ENCODE data around the gene PDE6B.
"Not testable (repeated sequence)": the region's sequence is repeated elsewhere in the genome, so short reads cannot be mapped to it uniquely, and the experiment has no call there.

PDE6B gene

DNA sequence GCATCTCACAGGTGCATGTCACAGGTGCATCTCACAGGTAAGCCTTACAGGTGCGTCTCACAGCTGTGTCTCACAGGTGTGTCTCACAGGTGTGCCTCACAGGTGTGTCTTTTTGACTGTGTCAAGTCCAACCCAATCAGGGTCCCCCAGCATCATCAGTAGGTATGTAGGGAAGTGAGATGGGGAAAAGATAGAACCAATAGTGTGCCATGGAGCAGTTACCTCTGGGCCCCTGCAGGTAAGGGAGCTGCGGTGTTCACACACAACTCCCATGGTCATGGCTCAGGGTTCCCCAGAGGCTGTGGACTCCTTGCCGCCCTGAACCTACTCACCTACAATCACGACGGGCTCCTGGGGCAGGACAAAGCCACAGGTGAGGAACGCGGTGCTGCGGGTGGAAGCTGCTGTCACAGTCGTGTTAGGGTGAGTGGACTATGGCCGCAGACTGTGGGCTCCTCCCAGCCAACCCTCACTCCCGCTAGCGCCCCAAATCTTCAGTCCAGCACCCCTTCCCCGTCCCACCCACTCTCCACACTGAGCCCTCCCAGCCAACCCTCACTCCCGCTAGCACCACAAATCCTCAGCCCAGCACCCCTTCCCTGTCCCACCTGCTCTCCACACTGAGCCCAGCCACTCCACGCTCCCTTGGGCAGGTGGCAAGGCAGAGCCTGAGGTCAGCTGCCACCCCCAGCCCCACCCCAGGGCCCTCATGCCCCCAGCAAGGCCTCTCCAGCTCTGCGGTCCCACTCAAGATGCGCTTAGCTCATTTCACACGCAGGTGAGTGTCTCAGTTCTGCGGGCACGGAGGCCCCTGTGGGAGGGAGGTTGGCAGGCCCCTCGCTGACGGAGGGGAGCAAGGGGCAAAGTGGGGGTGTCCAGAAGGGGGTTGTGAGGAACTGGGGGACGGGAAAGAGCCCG, 2.1 kb upstream of the PDE6B start:
- DNase-seq = no peak

DNA sequence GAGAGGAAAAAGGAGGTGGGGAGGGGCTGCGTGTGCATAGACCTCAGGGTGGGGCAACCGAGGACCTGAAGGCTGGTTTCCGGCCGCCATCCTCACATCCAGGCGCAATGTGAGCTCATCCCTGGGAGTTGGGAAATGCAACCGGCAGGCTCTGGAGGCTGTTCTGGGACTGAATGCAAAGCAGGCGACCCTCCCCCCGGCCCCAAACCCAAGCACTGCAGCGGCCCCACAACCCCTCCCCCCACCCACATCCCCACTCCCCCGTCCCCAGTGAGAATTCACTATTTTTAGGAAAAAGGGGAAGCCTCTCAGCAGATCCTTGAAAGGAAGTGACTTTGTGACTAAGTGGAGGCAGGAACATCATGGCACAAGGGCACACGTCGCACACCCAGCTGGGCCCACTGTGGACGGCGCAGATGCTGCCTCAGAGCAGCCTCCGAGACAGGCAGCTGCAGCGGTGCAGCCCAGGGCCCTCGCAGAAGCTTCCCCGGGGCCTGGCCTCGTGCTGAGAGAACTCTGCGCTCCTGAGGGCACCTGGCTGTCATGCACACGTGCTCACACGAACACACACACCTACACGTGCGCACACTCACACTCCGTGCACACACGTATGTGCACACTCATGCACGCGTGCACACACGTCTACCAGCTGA, 1.3 kb upstream of the PDE6B start:
- DNase-seq = no peak

DNA sequence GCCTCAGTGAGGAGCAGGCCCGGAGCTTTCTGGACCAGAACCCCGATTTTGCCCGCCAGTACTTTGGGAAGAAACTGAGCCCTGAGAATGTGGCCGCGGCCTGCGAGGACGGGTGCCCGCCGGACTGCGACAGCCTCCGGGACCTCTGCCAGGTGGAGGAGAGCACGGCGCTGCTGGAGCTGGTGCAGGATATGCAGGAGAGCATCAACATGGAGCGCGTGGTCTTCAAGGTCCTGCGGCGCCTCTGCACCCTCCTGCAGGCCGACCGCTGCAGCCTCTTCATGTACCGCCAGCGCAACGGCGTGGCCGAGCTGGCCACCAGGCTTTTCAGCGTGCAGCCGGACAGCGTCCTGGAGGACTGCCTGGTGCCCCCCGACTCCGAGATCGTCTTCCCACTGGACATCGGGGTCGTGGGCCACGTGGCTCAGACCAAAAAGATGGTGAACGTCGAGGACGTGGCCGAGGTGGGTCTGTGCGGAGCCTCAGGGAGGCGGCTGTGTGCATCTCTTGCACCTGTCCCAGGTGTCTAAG, 323 bp downstream of the PDE6B start:
- DNase-seq = no peak

- no peak for DNase-seq
Measured at GRCh38 chr4:626201-627091, 1.1 kb downstream of the PDE6B start.

DNA sequence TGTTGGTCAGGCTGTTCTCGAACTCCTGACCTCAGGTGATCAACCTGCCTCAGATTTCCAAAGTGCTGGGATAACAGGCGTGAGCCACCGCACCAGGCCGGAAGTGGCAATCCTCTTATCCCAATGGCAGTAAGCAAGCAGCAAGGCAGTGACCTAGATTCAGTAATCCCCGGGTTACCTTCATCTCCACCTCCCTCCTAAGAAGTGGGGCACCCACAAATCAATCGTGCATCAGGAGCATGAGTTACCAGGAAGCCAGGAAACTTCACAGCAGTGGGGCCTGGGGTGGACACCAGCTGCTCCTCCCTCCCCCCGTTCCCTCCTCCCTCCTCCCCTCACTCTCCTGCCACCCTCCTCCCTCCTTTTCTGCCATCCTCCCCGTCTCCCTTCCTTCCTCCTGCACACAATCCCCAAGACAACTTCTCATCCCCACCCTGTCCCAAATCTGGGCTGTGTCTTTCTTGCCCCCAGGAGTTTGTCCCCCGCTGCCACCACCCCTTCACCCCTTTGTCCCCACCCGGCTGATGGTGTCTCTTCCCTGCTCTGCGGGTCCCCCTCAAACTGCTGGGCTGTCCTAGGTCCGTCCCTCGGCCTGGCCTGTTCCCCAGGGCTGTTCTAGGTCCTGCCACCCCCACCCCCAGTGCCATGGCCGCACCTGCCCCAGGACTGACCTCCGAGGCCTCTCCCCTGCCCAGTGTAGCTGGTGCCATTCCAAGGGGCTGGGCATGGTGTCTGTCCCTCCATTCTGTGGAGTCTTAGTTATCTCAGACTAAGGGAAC, 2.2 kb downstream of the PDE6B start:
- no peak for DNase-seq

- no peak for DNase-seq
Measured at GRCh38 chr4:628311-628741, 3.0 kb downstream of the PDE6B start.

DNA sequence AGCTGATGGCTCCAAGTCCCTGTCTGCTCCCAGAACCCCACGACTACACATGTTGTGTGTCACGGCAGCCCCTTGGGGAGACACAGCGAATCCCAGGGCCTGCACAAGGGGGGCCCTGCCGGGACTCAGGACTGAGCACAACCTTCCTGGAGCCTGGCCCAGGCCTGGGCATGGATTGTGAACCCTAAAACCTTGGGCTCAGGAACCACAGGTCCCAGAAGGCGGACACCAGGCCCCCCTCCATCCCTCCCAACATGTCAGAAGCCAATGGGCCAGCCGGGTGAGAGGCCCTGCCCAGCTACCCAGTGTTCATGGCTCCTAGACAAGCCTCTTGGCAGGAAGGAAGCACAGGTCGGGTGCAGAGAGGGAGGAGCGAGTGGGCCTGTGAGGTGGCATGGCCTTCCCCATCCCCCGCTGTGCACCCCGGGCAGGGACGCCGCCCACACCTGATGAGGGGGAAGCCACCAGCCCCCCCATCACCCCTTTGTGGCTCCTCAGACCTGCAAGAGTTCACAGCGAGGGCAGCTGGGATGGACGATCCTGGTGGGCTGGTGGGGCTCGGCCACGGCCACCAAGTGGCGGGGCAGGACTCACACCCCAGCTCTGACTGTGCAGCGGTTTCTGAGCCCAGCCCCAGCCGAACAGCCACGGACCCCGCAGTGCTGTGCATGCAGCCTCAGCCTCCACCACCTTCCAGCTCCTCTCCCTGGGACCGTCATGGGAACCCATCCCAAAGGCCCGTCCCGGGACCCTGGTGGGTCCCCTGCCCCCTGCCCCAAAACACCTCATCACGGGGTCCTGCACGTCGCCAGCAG, 3.7 kb downstream of the PDE6B start:
- no peak for DNase-seq

GRCh38 chr4:629636-629914, 4.2 kb downstream of the PDE6B start:
- no peak for DNase-seq

DNA sequence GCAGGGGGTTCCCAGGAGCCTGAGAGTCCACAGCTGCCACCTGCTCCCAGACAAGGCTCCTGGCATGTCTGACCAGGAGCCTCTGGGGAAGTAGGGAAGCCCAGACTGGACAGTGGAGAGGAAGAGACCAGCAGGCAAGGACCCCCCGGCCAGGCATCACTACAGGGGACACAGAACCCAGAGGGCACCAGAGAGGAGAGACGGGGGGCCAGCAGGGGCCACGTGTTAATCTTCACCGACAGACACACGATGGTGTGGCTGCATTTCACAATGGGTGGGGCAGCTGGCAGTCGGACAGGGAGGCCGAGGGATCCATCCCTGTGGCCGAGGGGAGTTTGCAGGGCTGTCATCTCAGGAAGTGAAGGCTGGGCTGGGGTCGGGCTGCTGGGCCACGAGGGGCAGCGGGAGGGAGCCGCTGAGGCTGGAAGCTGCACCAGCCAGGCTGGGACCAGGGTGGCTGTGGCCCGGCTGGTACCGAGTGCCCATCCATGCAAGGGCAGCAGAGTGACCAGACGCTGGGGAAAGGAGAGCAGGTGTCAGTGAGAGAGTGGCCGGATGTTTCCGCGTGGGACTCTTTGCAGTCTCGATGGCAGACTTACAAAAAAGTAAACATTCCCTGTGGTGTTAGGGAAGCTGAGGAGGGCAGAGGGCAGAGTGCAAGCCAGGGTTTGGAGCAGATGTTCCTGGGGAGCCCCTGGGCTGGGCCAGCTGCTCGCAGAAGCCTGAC, 4.7 kb downstream of the PDE6B start:
- DNase-seq = no peak

DNA sequence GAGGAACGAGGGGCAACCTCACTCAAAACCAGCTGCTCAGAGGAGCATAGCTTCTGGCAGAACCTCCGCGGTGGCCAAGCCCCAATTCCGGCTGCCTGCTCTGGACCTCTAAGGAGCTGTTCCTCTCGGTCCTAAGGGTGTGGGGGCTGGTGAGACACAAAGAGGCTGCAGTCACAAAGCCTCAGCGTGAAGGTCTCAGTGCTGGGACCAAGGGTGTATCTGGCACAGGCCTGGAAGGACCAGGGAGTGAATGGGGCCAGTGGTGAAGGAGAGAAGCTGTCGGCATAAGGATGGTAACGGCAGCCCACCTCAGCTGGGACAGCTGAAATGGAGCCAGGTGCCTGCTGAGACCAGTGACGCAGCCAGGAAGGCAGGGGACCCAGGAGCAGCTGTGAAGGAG, 5.3 kb downstream of the PDE6B start:
- DNase-seq = no peak

DNA sequence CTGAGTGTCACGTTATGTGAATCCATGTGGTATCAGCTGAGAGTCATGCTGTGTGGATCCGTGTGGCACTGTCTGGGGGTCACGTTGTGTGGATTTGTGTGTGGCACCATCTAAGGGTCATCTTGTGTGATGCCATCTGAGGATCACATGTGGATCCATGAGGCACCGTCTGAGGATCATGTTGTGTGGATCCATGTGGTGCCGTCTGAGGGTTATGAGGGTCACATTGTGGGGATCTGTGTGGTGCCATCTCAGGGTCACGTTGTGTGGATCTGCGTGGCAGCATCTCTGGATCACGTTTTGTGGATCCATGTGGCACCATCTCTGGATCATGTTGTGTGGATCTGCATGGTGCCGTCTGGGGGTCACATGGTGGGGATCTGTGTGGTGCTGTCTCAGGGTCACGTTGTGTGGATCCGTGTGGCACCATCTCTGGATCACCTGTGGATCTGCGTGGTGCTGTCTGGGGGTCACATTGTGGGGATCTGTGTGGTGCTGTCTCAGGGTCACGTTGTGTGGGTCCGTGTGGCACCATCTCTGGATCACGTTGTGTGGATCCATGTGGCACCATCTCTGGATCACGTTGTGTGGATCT, 6.9 kb downstream of the PDE6B start:
- no peak for DNase-seq

- no peak for DNase-seq
Measured at GRCh38 chr4:632926-633325, 7.6 kb downstream of the PDE6B start.

DNA sequence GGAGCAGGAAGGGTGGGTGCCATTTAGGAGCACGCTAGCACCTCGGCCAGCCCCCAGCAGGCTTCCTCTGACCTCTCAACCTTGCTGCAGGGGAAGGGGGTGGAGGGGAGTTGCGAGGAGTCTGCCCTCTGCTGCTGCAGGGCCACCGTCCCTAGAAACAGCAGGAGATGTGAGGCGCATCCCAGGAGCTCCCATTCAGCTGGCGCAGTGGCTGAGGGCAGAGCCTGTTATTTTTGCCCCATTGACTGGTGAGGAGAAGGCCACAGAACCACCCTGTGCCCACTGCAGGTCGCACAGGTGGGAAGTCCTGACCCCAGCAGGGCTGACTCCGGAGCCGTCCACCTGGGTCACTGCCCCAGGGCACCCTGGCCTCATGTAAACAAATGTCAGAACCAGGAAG, 8.0 kb downstream of the PDE6B start:
- no peak for DNase-seq

DNA sequence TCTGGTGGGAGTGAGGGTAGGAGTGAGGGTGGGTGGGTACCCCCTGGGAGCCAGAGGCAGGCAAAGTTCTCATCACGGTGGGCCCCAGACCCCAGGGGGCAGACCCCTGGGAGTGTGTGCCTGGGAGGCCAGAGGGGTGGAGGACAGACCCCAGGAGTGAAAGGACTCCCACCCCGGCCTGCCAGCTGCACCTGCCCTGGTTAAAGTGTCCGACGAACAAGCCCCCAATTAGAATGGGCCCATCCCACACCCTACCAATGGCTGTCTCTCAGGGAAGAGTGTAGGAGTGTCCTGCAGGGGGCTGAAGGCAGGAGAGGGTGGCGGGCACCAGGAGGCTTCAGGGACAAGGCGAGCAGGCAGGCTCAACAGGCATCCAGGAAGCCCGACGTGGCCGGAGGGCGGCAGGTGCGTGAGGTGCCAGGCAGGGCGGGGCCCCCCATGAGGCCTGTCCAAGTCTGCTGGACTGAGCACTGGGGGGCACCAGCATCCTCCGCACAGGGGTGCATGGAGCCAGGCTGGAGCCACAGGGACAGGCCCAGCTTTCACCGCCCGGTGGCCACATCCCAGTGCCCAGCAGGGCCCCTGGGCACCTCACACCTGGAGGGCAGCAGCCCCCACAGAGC, 8.7 kb downstream of the PDE6B start:
- no peak for DNase-seq

DNA sequence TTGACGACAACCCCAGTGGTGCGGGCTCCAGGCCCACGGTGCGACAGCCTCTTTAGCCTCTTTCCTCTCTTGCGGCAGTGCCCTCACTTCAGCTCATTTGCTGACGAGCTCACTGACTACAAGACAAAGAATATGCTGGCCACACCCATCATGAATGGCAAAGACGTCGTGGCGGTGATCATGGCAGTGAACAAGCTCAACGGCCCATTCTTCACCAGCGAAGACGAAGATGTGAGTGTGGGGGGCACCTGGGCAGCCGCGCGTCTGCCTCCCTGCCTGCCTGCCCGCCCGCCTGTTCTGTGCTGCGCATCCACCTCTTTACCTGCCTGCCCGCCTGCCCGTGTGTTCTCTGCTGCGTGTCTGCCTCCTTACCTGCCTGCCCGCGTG, 9.2 kb downstream of the PDE6B start:
- no peak for DNase-seq

- DNase-seq = not testable (repeated sequence)
Measured at GRCh38 chr4:635066-635835, 9.9 kb downstream of the PDE6B start.

- no peak for DNase-seq
Measured at GRCh38 chr4:635851-636627, 10.7 kb downstream of the PDE6B start.

DNA sequence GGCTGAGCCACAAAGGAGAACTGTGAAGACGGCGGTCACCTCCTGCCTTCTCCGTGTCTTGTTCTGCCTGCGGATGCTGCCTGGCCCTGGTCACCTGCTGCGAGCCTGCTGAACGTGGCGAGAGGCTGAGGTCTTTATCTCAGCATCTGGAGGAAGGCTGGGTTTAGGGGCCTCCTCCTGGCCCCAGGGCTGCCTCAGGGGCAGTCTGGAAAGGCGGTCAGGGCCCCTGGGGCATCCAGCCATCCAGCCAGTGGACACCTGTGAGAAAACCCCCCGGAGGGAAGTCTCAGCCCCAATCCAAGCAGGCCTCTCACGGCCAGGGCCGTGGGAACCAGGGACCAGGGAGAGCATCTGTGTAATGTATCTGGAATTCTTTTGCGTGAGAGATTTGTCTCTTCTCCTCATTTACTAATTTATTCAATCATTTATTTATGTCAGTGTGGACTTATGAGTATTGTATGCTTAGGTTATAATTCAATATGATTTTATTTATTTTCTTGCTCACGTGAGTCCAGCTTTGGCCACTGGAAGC, 11.3 kb downstream of the PDE6B start:
- no peak for DNase-seq
